GM18951 (cell line): ENCODE measurements around the gene CST3.
"Not testable (repeated sequence)": the region's sequence is repeated elsewhere in the genome, so short reads cannot be mapped to it uniquely, and the experiment has no call there.

Experiments used
- POLR2A ChIP-seq: IDR thresholded peaks from 4 replicates; pipeline ENCODE4 v1.6.1; 2011; ENCODE audit warnings: mild to moderate bottlenecking; ENCODE audit not compliant: insufficient read length, insufficient read depth; ENCODE audit errors: extremely low read depth
- in situ Hi-C: fragments of 300-500 bp; cut with MboI; formaldehyde crosslinking; loops from one replicate; pipeline ENCODE4 v1.12.0; 2022; ENCODE audit warnings: low sequenced_read_pairs, mixed read lengths, inconsistent platforms; ENCODE audit not compliant: unreplicated experiment

The CST3 gene

DNA sequence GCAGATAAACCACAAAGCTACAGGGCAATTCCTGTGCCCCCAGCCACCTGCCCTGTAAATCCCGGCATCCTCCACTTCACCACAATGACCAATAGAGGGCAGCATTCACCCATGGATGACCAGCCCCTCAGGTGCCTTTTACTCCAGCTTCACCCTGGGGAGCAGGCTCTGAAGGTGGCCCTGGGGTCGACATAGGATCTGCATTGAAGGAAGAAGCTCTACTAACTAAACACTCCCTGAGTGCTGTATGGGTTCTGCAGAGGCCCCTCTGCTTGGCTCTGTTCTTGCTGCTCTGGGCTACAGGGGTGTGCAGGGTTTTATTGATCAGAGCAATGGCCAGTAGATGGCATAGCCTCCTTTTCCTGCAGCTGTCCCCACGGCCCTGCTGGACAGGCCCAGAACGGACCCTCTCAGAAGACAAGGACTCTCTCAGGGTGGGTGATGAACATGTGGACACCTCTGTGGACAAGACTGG, 30.8 kb upstream of the CST3 start:
- TF ChIP-seq POLR2A, result no peak
- in situ Hi-C loops, result no loop called here

DNA sequence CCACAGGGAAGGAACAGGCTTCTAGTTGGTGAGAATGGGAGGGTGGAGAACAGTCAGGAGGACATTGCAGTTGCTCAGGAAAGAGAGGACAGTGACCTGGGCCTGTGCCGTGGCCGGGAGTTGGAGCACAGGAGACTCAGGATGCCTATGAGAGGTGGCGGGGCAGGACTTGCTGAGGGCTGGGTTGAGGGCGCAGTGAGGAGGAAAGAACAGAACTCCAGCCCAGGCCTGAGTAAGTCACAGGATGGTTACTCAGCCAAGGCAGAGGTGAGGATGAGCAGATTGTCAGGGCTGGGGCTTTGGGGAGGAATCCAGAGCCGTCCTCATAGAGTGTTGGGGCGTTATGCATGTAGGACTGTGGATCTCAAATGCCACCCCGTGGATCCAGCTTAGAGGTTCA, 29.9 kb upstream of the CST3 start:
- in situ Hi-C loops, result no loop called here
- TF ChIP-seq POLR2A, result no peak

DNA sequence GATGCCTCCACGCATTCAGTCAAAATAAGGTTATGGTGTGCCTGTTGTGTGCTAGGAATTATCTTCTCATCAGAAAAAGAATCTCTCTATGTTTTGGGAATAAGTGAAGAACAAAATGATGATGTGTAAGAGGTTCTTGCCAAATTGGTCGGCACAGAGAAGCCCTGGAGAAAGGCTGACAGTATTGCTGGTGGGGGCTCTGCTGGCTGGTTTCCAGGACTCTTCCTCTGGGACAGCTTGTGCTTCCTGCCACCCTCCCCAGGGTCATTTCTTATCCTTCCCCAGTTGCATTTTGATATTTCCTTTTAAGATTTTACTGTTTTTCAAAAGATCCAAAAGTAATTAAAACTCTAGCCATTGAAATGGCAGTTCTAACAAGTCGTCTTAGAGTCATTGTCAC, 28.9 kb upstream of the CST3 start:
- in situ Hi-C loops, result no loop called here
- TF ChIP-seq POLR2A, result no peak

DNA sequence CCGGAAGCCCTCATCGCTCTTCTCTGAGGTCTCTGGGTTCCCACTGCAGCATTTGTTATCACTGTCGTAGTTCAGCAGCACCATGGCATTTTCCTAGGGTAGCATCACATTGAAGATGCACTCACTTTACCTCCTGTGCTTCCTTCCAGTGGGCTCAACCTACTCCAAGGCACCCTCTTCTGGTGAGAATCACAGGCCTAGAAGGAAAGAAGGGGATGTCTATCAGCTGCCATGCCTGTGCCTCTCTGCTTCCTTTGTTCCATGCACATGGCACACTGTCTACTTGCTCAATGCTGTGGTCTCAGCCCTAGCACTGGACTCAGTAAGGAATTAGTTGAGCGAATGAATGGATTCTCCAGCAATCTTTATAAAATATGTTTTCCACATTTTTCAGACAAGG, 28.4 kb upstream of the CST3 start:
- TF ChIP-seq POLR2A, result no peak
- in situ Hi-C loops, result no loop called here

DNA sequence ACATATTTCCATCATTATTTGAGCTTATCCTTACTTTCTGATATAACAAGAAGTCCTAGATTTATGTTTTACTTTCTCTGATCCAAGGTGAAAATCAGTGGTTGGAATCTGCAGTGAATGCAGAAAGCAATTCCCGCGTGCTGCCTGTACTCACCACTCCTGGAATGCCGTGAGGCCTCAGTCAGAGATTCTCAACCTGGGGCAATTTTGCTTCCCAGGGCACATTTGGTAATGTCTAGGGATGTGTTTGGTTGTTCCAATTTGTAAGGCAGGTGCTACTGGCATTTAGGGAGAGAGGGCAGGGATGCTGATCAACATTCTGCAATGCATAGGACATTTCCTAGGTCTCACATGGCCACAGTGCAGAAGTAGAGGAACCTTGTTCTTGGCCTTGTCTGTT, 27.2 kb upstream of the CST3 start:
- TF ChIP-seq POLR2A, result no peak
- in situ Hi-C loops, result no loop called here

DNA sequence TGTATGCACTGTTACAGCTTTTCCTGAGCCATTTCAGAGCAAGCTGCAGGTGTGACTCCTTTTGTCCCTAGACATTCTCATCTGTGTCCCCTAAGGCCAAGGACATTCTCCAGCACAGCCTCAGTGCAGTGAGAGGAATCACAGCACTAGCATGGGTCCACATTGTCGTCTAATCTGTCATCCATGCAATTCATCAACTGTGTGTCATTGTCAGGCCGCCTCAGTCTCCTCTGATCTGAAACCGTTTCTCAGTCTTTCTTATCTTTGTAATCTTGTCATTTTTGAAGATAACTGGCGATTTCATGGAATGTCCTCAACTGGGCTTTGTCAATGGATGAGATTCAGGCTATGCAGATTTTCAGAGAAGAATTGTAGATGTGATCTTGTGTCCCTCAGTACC, 26.3 kb upstream of the CST3 start:
- in situ Hi-C loops, result not testable (repeated sequence)

DNA sequence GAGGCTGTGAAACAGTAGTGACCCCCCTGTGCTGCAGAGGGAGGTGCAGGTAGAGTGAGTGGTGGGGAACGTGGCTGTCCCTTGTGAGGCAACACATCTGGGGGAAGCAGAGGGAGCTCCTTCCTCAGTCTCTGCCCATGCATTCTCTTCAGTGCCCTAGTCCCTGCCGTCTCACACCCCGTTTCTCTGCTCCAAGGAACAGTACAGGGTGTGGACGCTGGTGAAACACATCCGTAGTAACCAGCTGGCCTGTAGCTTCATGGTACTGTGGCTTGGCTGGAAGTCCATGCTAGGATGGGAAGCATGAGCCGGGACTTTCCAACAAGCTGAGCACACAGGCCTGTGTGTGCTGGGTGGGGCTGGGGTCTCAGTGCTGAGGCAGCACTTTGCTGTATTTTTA, 25.4 kb upstream of the CST3 start:
- no peak for TF ChIP-seq POLR2A
- in situ Hi-C loops, result no loop called here

DNA sequence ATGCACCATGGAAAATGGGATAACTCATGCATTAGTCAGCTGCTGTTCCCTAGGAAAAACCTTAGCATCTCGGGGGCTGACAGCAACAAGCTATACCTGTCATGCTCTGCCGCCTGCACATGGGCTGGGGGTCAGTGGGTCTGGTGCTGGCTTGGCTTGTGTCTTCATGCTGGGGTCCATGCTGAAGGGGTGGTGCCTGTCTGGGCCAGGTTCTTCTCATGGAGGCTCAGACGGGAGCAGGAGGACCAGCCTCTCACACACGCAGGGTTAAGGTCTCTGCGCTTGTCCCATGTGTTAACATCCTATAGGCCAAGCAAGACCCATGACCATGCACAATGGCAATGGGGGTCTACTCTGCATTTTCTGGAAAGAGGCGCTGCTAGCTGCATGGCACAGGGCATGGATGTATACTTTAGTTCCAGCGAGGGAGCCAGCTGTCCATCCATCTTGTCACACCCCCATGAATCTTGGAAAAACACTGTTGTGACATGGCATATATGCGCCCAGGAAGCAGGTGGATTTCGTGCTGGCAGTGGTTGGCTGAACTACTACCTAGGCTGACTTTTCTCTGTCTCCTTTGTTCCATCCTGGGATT, 24.6 kb upstream of the CST3 start:
- in situ Hi-C loops, result no loop called here
- TF ChIP-seq POLR2A, result no peak

DNA sequence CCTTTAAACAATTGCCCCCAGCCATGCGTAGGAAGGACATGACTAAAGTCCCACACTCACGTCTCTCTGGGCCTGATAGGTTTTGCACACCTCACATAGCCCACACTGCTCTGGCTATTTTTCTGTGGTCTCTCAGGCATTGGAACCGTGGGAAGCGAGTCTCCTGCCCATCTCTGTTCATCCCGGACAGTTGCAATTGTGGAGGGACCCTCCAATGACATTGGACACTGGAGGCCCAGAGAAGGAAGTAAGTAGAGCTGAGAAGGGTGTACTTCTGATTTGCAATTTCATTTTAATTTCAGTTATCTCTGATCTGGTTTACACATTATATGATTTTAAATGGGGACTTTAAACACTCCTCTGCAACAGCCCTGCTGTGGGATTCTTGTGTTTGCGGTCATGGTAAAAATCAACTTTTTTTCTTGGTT, 23.3 kb upstream of the CST3 start:
- TF ChIP-seq POLR2A, result no peak
- in situ Hi-C loops, result no loop called here

DNA sequence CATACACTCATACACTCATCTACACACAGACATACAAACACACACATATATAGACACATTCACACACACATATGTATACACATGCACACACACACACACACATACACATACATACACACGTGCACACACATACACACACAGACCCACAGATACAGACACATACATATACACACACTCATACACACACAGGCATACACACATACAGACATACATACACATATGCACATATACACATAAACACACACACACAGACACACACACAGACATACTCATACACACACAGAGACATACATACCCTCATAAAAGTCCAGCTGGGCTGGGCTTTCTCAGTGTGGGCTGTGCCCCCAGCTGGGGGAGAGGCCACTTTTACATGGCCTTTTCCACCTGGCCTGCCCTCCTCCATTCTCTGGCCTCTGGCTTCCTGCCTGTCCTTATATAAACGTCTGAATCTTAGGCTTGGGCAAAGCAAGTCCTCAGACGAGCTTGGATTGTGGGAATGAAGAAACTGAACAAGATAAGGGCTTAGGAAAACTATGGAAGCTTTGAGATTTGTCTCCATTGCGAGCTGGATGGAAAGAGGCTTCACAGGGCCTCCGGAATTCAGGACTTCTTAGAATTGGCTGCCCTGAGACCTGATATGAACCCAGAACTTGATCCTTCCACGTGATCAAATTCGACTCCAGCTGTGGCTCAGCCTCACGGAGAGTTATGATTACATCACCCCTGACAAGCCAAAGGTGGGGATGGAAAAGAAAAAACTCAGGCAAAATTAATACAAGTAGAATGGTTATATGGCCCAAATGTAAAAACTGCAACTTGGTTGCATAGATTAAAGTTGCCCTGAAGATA, 22.5 kb upstream of the CST3 start:
- in situ Hi-C loops, result no loop called here

DNA sequence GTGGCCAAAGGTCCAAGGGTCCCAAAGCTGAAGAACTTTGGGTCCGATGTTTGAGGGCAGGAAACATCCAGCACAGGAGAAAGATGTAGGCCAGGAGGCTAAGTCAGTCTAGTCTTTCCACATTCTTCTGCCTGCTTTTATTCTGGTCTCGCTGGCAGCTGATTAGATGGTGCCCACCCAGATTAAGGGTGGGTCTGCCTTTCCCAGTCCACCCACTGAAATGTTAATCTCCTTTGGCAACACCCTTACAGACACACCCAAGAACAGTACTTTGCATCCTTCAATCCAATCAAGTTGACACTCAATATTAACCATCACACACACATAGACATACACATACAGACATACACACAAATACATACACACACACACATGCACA, 21.8 kb upstream of the CST3 start:
- in situ Hi-C loops, result not testable (repeated sequence)

More for the DNA sequence above, 22.5 kb upstream of the CST3 start:
- TF ChIP-seq POLR2A, result no peak

DNA sequence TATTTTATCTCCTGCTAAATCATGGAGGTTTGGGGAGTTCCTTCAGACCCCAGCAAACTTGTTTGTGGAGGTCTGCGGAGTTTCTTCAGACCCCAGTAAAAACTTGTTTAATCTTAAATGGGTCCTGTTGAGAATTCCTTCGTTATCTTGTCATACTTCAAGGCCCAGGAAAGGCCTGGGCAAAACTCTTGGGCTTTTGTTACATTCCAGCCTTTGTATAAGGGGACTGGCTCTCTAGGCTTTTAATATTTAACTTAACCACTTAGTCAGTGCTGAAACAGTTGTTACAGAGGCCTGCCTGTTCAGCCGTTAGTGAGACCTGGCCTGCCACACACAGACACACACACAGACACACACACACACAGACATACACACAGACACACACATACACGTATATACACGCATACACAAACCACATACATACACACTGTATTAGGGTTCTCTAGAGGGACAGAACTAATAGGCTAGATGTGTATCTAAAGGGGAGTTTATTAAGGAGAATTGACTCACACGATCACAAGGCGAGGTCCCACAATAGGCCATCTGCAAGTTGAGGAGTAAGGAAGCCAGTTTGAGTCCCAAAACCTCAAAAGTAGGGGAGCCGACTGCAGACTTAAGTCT, 21.3 kb upstream of the CST3 start:
- TF ChIP-seq POLR2A, result no peak
- in situ Hi-C loops, result no loop called here

DNA sequence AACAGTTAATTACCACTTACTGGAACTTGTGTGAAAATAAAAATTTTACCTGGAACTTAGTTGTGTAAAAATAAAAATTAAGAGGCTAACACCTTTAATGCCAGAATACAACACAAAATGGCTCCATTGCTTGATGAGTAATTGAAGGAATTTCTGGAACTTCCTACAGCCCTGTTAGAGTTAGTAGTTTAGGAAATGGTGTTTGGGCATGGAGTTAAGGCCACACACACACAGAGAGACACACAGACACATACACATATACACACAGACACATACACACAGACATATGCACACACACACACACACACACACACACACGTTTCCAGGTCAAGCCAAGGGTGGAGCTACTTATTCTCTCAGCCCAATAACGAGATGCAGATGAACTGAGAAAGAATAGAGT, 20.6 kb upstream of the CST3 start:
- in situ Hi-C loops, result no loop called here
- no peak for TF ChIP-seq POLR2A

DNA sequence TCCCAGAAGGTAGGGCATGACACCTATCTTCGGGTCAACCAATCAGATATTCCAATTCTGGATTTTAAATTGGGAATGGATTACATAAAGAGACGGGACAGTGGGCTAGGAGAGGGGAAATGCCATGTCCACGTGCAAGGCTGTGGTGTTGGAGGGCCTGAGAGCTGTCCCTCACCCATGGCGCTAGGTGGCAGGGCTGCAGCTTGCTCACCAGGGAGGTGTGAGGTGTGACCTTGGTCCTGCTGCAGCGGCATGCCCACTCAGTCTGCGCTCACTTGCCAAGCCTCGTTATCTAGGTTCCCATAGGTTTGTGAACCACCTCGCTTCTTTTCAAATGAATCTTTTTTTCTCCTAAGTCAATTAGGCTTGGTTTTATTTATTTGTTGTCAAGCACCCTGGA, 19.4 kb upstream of the CST3 start:
- TF ChIP-seq POLR2A, result no peak
- in situ Hi-C loops, result no loop called here
